ENCODE results near the gene TSPAN9.

The TSPAN9 gene

GRCh38 chr12:3333991-3334391 is 256.8 kb downstream of the TSPAN9 start:
- no peak for DNase-seq (ENCODE audit: low read depth in 3 of 3)

DNA sequence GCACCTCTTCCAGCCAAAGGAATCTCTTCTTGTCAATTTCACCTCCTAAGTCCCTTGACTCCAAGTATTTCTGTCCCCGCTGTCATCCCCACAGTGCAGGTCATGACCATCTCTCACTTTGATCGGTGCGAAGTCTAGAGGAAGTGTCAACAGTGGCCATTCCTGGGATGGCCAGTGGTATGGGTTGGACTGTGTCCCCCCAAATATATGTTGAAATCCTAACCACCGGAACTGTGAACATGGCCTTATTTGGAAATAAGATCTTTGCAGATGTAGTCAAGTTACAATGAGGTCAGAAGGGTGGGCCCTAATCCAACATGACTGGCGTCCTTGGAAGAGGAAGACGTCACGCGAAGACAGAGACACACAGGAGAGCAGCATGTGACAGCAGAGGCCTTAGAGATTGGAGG is 257.9 kb downstream of the TSPAN9 start:
- DNase-seq (ENCODE audit: low read depth in 3 of 3) = no peak

Measured in stimulated activated CD4-positive, alpha-beta T cell treated with anti-CD3 and anti-CD28 coated beads, TNF-alpha, amount 100 ng/mL, for 48 hours (primary cell).